NCI-H524 treated with DMSO at 0.1 percent for 48 hours (cell line): ENCODE measurements around the gene MRM2.
"Not testable (repeated sequence)": the region's sequence is repeated elsewhere in the genome, so short reads cannot be mapped to it uniquely, and the experiment has no call there.

Experiments
- DNase-seq: peaks from one replicate; lab custom pipeline; 2025; lab: John Stamatoyannopoulos, UW

The MRM2 gene

GRCh38 chr7:2241580-2242540 lies at the start of gene MRM2, which contains the start of gene NUDT1:
TSS of gene MRM2 (minus strand) at chr7:2242205. CDS start at chr7:2242169, 36 bp downstream.
TSS of gene NUDT1 (plus strand) at chr7:2242226. CDS start at chr7:2244575, 2,349 bp downstream.
- no peak for DNase-seq

GRCh38 chr7:2290877-2291276 lies 48.9 kb upstream of the MRM2 start:
- no peak for DNase-seq

GRCh38 chr7:2289621-2290020 lies 47.6 kb upstream of the MRM2 start:
- no peak for DNase-seq

GRCh38 chr7:2289111-2289586 lies 47.1 kb upstream of the MRM2 start:
- no peak for DNase-seq

- no peak for DNase-seq
Measured at GRCh38 chr7:2288503-2288902, 46.5 kb upstream of the MRM2 start.

- no peak for DNase-seq
Measured at GRCh38 chr7:2287745-2288144, 45.7 kb upstream of the MRM2 start.

GRCh38 chr7:2283074-2283473 lies 41.1 kb upstream of the MRM2 start:
- DNase-seq: no peak

GRCh38 chr7:2282185-2282751 lies 40.3 kb upstream of the MRM2 start:
- DNase-seq: no peak

GRCh38 chr7:2281541-2281940 lies 39.5 kb upstream of the MRM2 start:
- no peak for DNase-seq

- no peak for DNase-seq
Measured at GRCh38 chr7:2280424-2280823, 38.4 kb upstream of the MRM2 start.

GRCh38 chr7:2279896-2280295 lies 37.9 kb upstream of the MRM2 start:
- no peak for DNase-seq

- no peak for DNase-seq
Measured at GRCh38 chr7:2278026-2278425, 36.0 kb upstream of the MRM2 start.

GRCh38 chr7:2276107-2276506 lies 34.1 kb upstream of the MRM2 start:
- DNase-seq: no peak

- DNase-seq: no peak
Measured at GRCh38 chr7:2275101-2275500, 33.1 kb upstream of the MRM2 start.

- DNase-seq: no peak
Measured at GRCh38 chr7:2274666-2275065, 32.7 kb upstream of the MRM2 start.

GRCh38 chr7:2273866-2274265 lies 31.9 kb upstream of the MRM2 start:
- no peak for DNase-seq

- no peak for DNase-seq
Measured at GRCh38 chr7:2272031-2272430, 30.0 kb upstream of the MRM2 start.

- no peak for DNase-seq
Measured at GRCh38 chr7:2271273-2272026, 29.4 kb upstream of the MRM2 start.

GRCh38 chr7:2270495-2270894 lies 28.5 kb upstream of the MRM2 start:
- no peak for DNase-seq

GRCh38 chr7:2269991-2270460 lies 28.0 kb upstream of the MRM2 start:
- no peak for DNase-seq

- not testable (repeated sequence) for DNase-seq
Measured at GRCh38 chr7:2269089-2269990, 27.3 kb upstream of the MRM2 start.
